ENCODE measurements around the gene ATP6V0A1. TPM values are rescaled to one million over a fixed set of nuclear protein-coding genes. Genes with fewer than 3 reads are reported as not detected.
"Not testable (repeated sequence)": the region's sequence is repeated elsewhere in the genome, so short reads cannot be mapped to it uniquely, and the experiment has no call there.

The ATP6V0A1 gene
- total RNA-seq, 2 donors from 2014 or later: 63.2 to 95.6 TPM

DNA sequence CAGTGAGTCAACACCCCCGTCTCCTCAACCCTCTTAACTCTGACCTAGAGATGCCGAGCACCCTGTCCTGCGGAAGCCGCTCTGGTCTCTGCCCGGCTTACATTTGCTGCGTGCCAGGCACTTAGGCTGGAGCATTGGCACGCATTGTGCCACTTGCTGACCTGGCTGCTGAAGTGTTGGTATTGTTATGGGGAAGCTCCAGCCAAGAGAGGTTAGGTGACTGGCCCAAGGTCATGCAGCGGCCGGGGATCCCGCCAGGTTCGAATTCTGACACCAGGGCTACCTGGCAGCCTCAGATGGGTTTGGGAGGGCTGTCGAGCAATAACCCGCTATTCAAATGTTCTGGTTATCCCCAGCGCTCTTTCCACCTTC lies 89.0 kb downstream of the ATP6V0A1 start:
- DNase-seq (ENCODE audit: low spot score) (no peak), ATAC-seq (ENCODE audit: insufficient number of reproducible peaks, low FRiP score, low read depth) (no peak)
- Histone ChIP-seq H3K4me1 (ENCODE audit: control insufficient read depth in 1 of 2, low read depth in 2 of 2) (peaks cover 1 to 3% of the 10 kb centered on the region in 2 donors), H3K9me3 (no peaks in the 10 kb centered on the region), H3K4me3 (no peak overlapping the region), H3K27ac (no peak overlapping the region), H3K36me3 (peaks cover 7% of the 10 kb centered on the region), H3K27me3 (replicated peaks; ENCODE audit: insufficient read depth) (no peaks in the 10 kb centered on the region)
- TF ChIP-seq CTCF (IDR thresholded peaks at IDR 0.05): no peak

- ATAC-seq (ENCODE audit: insufficient number of reproducible peaks, low FRiP score, low read depth) (no peak), DNase-seq (ENCODE audit: low spot score) (no peak)
- no peak overlapping the region for H3K27ac ChIP-seq
- H3K9me3 ChIP-seq: no peaks in the 10 kb centered on the region
- peaks cover 3 to 7% of the 10 kb centered on the region in 2 donors for H3K4me1 ChIP-seq (ENCODE audit: control insufficient read depth in 1 of 2, low read depth in 2 of 2)
- peaks cover 1% of the 10 kb centered on the region for H3K36me3 ChIP-seq
- peak overlapping the region; percentile 32 for H3K4me3 ChIP-seq
- TF ChIP-seq CTCF (IDR thresholded peaks at IDR 0.05): no peak
- no peaks in the 10 kb centered on the region for H3K27me3 ChIP-seq (replicated peaks; ENCODE audit: insufficient read depth)
These were observed 89.6 kb downstream of the ATP6V0A1 start for GRCh38 chr17:42548070-42548837.

DNA sequence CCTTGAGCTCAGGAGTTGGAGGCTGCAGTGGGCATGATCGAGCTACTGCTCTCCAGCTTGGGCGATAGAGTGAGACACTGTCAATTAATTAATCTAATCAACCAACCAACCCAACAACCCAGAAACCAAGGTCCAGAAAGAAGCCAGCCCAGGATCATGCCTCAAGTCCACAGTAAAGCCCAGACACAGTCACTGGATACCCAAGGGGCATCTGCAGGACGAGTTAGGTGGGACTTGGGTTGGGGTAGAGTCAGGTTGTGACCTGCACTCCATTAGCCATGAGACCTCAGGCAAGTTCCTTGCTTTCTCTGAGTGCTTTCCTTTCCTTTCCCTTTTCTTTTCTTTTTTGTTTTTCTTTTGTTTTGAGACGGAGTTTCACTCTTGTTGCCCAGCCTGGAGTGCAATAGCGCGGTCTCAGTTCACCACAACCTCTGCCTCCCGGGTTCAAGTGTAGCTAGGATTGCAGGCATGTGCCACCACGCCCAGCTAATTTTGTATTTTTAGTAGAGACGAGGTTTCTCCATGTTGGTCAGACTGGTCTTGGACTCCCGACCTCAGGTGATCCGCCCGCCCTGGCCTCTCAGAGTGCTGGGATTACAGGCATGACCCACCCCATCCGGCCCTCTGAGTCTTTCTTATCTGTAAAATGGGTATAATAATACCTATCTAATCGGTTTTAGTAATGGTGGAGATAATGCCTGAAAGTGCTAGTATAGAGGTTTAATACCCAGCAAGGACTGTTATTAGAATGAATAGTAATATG lies 90.5 kb downstream of the ATP6V0A1 start:
- no peak for TF ChIP-seq CTCF (IDR thresholded peaks at IDR 0.05)
- no peak for ATAC-seq (ENCODE audit: insufficient number of reproducible peaks, low FRiP score, low read depth)
- Histone ChIP-seq H3K9me3 (no peaks in the 10 kb centered on the region), H3K4me3 (no peak overlapping the region), H3K27me3 (replicated peaks; ENCODE audit: insufficient read depth) (no peaks in the 10 kb centered on the region), H3K4me1 (ENCODE audit: control insufficient read depth in 1 of 2, low read depth in 2 of 2) (peaks cover 11 to 16% of the 10 kb centered on the region in 2 donors), H3K27ac (no peak overlapping the region), H3K36me3 (no peaks in the 10 kb centered on the region)
- DNase-seq (ENCODE audit: low spot score): no peak

DNA sequence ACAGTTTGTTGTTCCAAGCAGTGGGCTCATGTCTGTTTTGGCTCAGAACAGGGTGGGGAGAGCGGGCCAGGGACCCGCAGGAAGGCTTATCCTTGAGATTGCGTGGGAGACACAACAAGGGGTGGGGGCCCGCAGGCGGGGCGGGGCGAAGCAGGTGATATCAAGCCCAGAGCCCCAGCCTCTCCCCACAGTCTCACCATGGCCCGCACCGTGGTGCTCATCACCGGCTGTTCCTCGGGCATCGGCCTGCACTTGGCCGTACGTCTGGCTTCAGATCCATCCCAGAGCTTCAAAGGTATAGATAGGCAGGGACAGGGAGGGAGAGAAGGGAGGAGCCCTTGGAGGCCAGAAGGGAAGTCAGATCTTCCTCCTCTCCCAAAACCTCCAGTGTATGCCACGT lies 94.1 kb downstream of the ATP6V0A1 start, which contains the start of gene HSD17B1:
HSD17B1 (plus strand) TSS at position 188 of the 400 bp plus-strand sequence; CDS start at position 199, 11 bp downstream.
- Histone ChIP-seq H3K4me1 (ENCODE audit: control insufficient read depth in 1 of 2, low read depth in 2 of 2) (peaks cover 17 to 26% of the 10 kb centered on the region in 2 donors), H3K4me3 (peak within 1 kb of the TSS; percentile 93), H3K27ac (peak within 1 kb of the TSS; percentile 70 to 81)
- ATAC-seq (ENCODE audit: insufficient number of reproducible peaks, low FRiP score, low read depth); H3K36me3 ChIP-seq; DNase-seq (ENCODE audit: low spot score); H3K27me3 ChIP-seq (replicated peaks; ENCODE audit: insufficient read depth); H3K9me3 ChIP-seq: not testable (repeated sequence)

- ATAC-seq (ENCODE audit: insufficient number of reproducible peaks, low FRiP score, low read depth): no peak
- H3K27ac ChIP-seq: peak overlapping the region; percentile 70 to 81
- no peaks in the 10 kb centered on the region for H3K9me3 ChIP-seq
- DNase-seq (ENCODE audit: low spot score): no peak
- H3K27me3 ChIP-seq (replicated peaks; ENCODE audit: insufficient read depth): no peaks in the 10 kb centered on the region
- no peaks in the 10 kb centered on the region for H3K36me3 ChIP-seq
- peak overlapping the region; percentile 93 for H3K4me3 ChIP-seq
- TF ChIP-seq CTCF (IDR thresholded peaks at IDR 0.05): no peak
- peaks cover 17 to 26% of the 10 kb centered on the region in 2 donors for H3K4me1 ChIP-seq (ENCODE audit: control insufficient read depth in 1 of 2, low read depth in 2 of 2)
These were observed 94.6 kb downstream of the ATP6V0A1 start for GRCh38 chr17:42553161-42553818.

Data from thoracic aorta (tissue), 2 donors.